NCI-H524 treated with DMSO at 0.1 percent for 48 hours (cell line): ENCODE data around the gene SOX10.

ENCODE experiments used
- DNase-seq: peaks from one replicate; lab custom pipeline; 2025; lab: John Stamatoyannopoulos, UW

SOX10 gene

GRCh38 chr22:38016182-38017151 lies 32.1 kb upstream of the SOX10 start:
- no peak for DNase-seq

- DNase-seq, result no peak
These were observed 29.7 kb upstream of the SOX10 start for GRCh38 chr22:38014083-38014482.

- no peak for DNase-seq
These were observed 28.3 kb upstream of the SOX10 start for GRCh38 chr22:38012604-38013072.

- DNase-seq, result no peak
These were observed 24.8 kb upstream of the SOX10 start for GRCh38 chr22:38009000-38009806.

- DNase-seq, result no peak
These were observed 23.1 kb upstream of the SOX10 start for GRCh38 chr22:38007330-38007902.

GRCh38 chr22:38006906-38007305 lies 22.6 kb upstream of the SOX10 start:
- DNase-seq, result no peak

GRCh38 chr22:38005943-38006342 lies 21.6 kb upstream of the SOX10 start:
- no peak for DNase-seq

GRCh38 chr22:37999640-38000272 lies 15.4 kb upstream of the SOX10 start:
- peak; percentile 21 for DNase-seq

GRCh38 chr22:37999236-37999635 lies 14.9 kb upstream of the SOX10 start:
- no peak for DNase-seq

- DNase-seq, result no peak
These were observed 14.2 kb upstream of the SOX10 start for GRCh38 chr22:37998543-37998942.

GRCh38 chr22:37996515-37997246 lies 12.3 kb upstream of the SOX10 start:
- DNase-seq, result peak; percentile 39

GRCh38 chr22:37996079-37996478 lies 11.7 kb upstream of the SOX10 start:
- no peak for DNase-seq

- DNase-seq, result no peak
These were observed 11.1 kb upstream of the SOX10 start for GRCh38 chr22:37995460-37995859.

- no peak for DNase-seq
These were observed 10.6 kb upstream of the SOX10 start for GRCh38 chr22:37994982-37995381.

- DNase-seq, result no peak
These were observed 9.7 kb upstream of the SOX10 start for GRCh38 chr22:37994049-37994448.

GRCh38 chr22:37991731-37992442 lies 7.5 kb upstream of the SOX10 start:
- no peak for DNase-seq

- no peak for DNase-seq
These were observed 6.5 kb upstream of the SOX10 start for GRCh38 chr22:37990862-37991261.

- no peak for DNase-seq
These were observed 5.9 kb upstream of the SOX10 start for GRCh38 chr22:37990301-37990700.

- no peak for DNase-seq
These were observed 5.0 kb upstream of the SOX10 start for GRCh38 chr22:37989146-37990045.

GRCh38 chr22:37986371-37986770 lies 2.0 kb upstream of the SOX10 start:
- no peak for DNase-seq
